BJ (cell line): Measurements from ENCODE around the gene PROK1. TPM values are rescaled to one million over a fixed set of nuclear protein-coding genes. Genes with fewer than 3 reads are reported as not detected.

Source experiments
- CTCF ChIA-PET: fragments of 350-600 bp; formaldehyde crosslinking; extraction: SDS; loops from one replicate; lab custom pipeline; 2021; ENCODE audit warnings: antibody characterized with exemption, inconsistent platforms; lab: Yijun Ruan, JAX
- POLR2A ChIA-PET: fragments of 300-600 bp; sonication (Branson Sonifier 250); formaldehyde crosslinking; extraction: SDS; loops from one replicate; lab custom pipeline; 2021; ENCODE audit warnings: antibody characterized with exemption; lab: Charles Lee
- DNase-seq: peaks from one replicate; pipeline ENCODE4 v3.0.0-alpha.2; 2011; ENCODE audit warnings: low read depth
- H3K27me3 ChIP-seq: 2 replicates; pipeline ENCODE4 v1.6.0; 2011; ENCODE audit warnings: low read length; ENCODE audit not compliant: control insufficient read depth, insufficient read depth
- H3K36me3 ChIP-seq: 2 replicates; pipeline ENCODE4 v1.5.1; 2011; ENCODE audit warnings: low read length; ENCODE audit not compliant: control insufficient read depth, insufficient read depth
- H3K4me3 ChIP-seq: 2 replicates; pipeline ENCODE4 v1.5.1; 2011; ENCODE audit warnings: low read depth, mild to moderate bottlenecking, control low read depth, low read length
- CTCF ChIP-seq: IDR thresholded peaks from 2 replicates; pipeline ENCODE4 v1.5.1; 2011; ENCODE audit warnings: low read depth, mild to moderate bottlenecking, control low read depth, inconsistent platforms, low read length, moderate library complexity; ENCODE audit not compliant: insufficient read depth
- polyA plus RNA-seq: library from polyadenylated mRNA; depleted of rRNA; stranded (reverse); fragments of >200 nt; gene quantifications from 2 replicates; pipeline ENCODE4 v1.2.3, GENCODE V29; 2011

PROK1 gene
- polyA plus RNA-seq, 1 experiment: not detected

- H3K36me3 ChIP-seq: no peaks in the 10 kb centered on the region
- no peak overlapping the region for H3K4me3 ChIP-seq
- ChIA-PET POLR2A (no interaction called here), CTCF (interaction anchor here (0.7 to 4.3 kb wide), 4 partner anchors 9 to 20 kb away, joined by 3 to 24 read pairs (median 4); no protein-coding TSS in a partner anchor)
- DNase-seq: no peak
- TF ChIP-seq CTCF: no peak
- peaks cover 5% of the 10 kb centered on the region; the same call in 1 of the 2 replicates for H3K27me3 ChIP-seq
Measured at GRCh38 chr1:110476028-110476765, 25.2 kb downstream of the PROK1 start.

GRCh38 chr1:110477041-110477440 lies 26.1 kb downstream of the PROK1 start:
- POLR2A ChIA-PET: no interaction called here
- H3K27me3 ChIP-seq: peaks cover 6% of the 10 kb centered on the region

GRCh38 chr1:110477445-110477957 lies 26.6 kb downstream of the PROK1 start:
- POLR2A ChIA-PET: no interaction called here
- no peak for DNase-seq
- CTCF ChIA-PET: interaction anchor here (0.7 to 4.3 kb wide), 5 partner anchors 10 to 46 kb away, joined by 3 to 24 read pairs (median 5); no protein-coding TSS in a partner anchor
- Histone ChIP-seq H3K4me3 (no peak overlapping the region), H3K27me3 (peaks cover 6% of the 10 kb centered on the region), H3K36me3 (no peaks in the 10 kb centered on the region)
- peak; percentile 16; the same call in 1 of the 2 replicates for TF ChIP-seq CTCF

More at GRCh38 chr1:110477041-110477440, 26.1 kb downstream of the PROK1 start:
- no peak for TF ChIP-seq CTCF
- CTCF ChIA-PET: interaction anchor here (1.5 to 4.3 kb wide), 4 partner anchors 9 to 19 kb away, joined by 3 to 24 read pairs (median 6); no protein-coding TSS in a partner anchor
- Histone ChIP-seq H3K4me3 (no peak overlapping the region), H3K36me3 (no peaks in the 10 kb centered on the region)
- DNase-seq: peak; percentile 22

- no peak for TF ChIP-seq CTCF
- no peak for DNase-seq
- Histone ChIP-seq H3K36me3 (no peaks in the 10 kb centered on the region), H3K4me3 (no peak overlapping the region), H3K27me3 (peaks cover 7% of the 10 kb centered on the region)
- CTCF ChIA-PET: interaction anchor here (0.7 to 4.3 kb wide), 5 partner anchors 14 to 271 kb away, joined by 3 to 24 read pairs (median 5); no protein-coding TSS in a partner anchor
- POLR2A ChIA-PET: no interaction called here
Measured at GRCh38 chr1:110477967-110478640, 27.2 kb downstream of the PROK1 start.

GRCh38 chr1:110478886-110479285 lies 27.9 kb downstream of the PROK1 start:
- no peak overlapping the region for H3K4me3 ChIP-seq
- ChIA-PET POLR2A (no interaction called here), CTCF (interaction anchor here (1.1 to 4.3 kb wide), 3 partner anchors 17 to 271 kb away, joined by 3 to 24 read pairs (median 8); no protein-coding TSS in a partner anchor)
- peaks cover 10% of the 10 kb centered on the region for H3K27me3 ChIP-seq
- no peak for DNase-seq
- no peak for TF ChIP-seq CTCF
- no peaks in the 10 kb centered on the region for H3K36me3 ChIP-seq
